GM12878 (cell line): ENCODE data around the gene PSAPL1. TPM values are rescaled to one million over a fixed set of nuclear protein-coding genes. Genes with fewer than 3 reads are reported as not detected.

Experiments used
- ATAC-seq: fragments of 200-7000 bp; cut with Tn5 transposase; 3 replicates; pipeline ENCODE4 v1.9.1; 2020; ENCODE audit warnings: mild to moderate bottlenecking, moderate library complexity
- BruUV-seq: library from RNA; stranded (reverse); fragments of 400-500 nt; replicated peaks from 2 replicates; lab custom pipeline; 2021; lab: Mats Ljungman, UMichigan
- CTCF ChIA-PET: fragments of 300-600 bp; sonication (Branson Sonifier 250); formaldehyde crosslinking; extraction: SDS; loops from one replicate; lab custom pipeline; 2021; ENCODE audit warnings: inconsistent platforms; lab: Yijun Ruan, JAX
- POLR2A ChIA-PET: fragments of 350-600 bp; formaldehyde crosslinking; extraction: SDS; loops from one replicate; lab custom pipeline; 2021; ENCODE audit warnings: inconsistent platforms; lab: Charles Lee
- RAD21 ChIA-PET: fragments of 300-600 bp; sonication (Branson Sonifier 250); formaldehyde crosslinking; loops from one replicate; lab custom pipeline; 2023; ENCODE audit warnings: antibody characterized with exemption; ENCODE audit not compliant: unreplicated experiment; lab: Charles Lee
- SMC1A ChIA-PET: fragments of 300-600 bp; sonication (Branson Sonifier 250); formaldehyde crosslinking; loops from one replicate; lab custom pipeline; 2023; ENCODE audit not compliant: unreplicated experiment, uncharacterized antibody; lab: Charles Lee
- DNase-seq: peaks from one replicate; pipeline ENCODE4 v3.0.0-alpha.2; 2011; ENCODE audit warnings: low read depth, low spot score
- FAIRE-seq: peaks from 3 replicates; lab custom pipeline; 2011; peaks lifted over from hg19 to GRCh38; lab: Jason Lieb, UNC
- H2AFZ ChIP-seq: 2 replicates; pipeline ENCODE4 v1.6.0; 2011; ENCODE audit warnings: low read depth, low read length, control low read depth; ENCODE audit not compliant: control insufficient read depth
- H3K27ac ChIP-seq: 2 replicates; pipeline ENCODE4 v1.5.1; 2011; ENCODE audit warnings: control low read depth; ENCODE audit not compliant: control insufficient read depth, insufficient read depth
- H3K27me3 ChIP-seq, 2 experiments: replicated peaks in 1 of 2; 2 replicates each; pipeline versions ENCODE4 v1.6.0 to v1.6.1; 2011; ENCODE audit warnings: low read length in 1 of 2; ENCODE audit not compliant: control insufficient read depth in 2 of 2, insufficient read depth in 2 of 2
- H3K36me3 ChIP-seq, 2 experiments: 2 replicates each; pipeline ENCODE4 v1.5.1; 2011; ENCODE audit warnings: low read length in 1 of 2; ENCODE audit not compliant: control insufficient read depth in 2 of 2, insufficient read depth in 2 of 2
- H3K4me1 ChIP-seq: 2 replicates; pipeline ENCODE4 v1.6.1; 2011; ENCODE audit warnings: mild to moderate bottlenecking, low read length, moderate library complexity, mixed read lengths; ENCODE audit not compliant: control insufficient read depth, insufficient read depth
- H3K4me2 ChIP-seq: 2 replicates; pipeline ENCODE4 v1.6.0; 2011; ENCODE audit warnings: control low read depth; ENCODE audit not compliant: control insufficient read depth, insufficient read depth
- H3K4me3 ChIP-seq: fragments of 200-600 bp; sonication (generic); 2 replicates; pipeline ENCODE4 v1.5.1; 2016
- H3K79me2 ChIP-seq: 2 replicates; pipeline ENCODE4 v1.6.0; 2011; ENCODE audit warnings: low read length; ENCODE audit not compliant: control insufficient read depth, insufficient read depth
- H3K9ac ChIP-seq: 2 replicates; pipeline ENCODE4 v1.8.0; 2011; ENCODE audit warnings: low read length, control low read depth, mixed read lengths; ENCODE audit not compliant: control insufficient read depth, insufficient read depth
- H3K9me3 ChIP-seq: replicated peaks from 3 replicates; pipeline ENCODE4 v1.5.1; 2011; ENCODE audit warnings: mild to moderate bottlenecking, low read length; ENCODE audit not compliant: control insufficient read depth, insufficient read depth
- H4K20me1 ChIP-seq: 2 replicates; pipeline ENCODE4 v1.6.0; 2011; ENCODE audit not compliant: control insufficient read depth, insufficient read depth
- CBX5 ChIP-seq: sonication (generic); IDR thresholded peaks from 2 replicates; pipeline ENCODE4 v1.6.1; 2016; ENCODE audit warnings: low read depth, moderate library complexity, mild to moderate bottlenecking, inconsistent platforms
- CUX1 ChIP-seq: IDR thresholded peaks from 2 replicates; pipeline ENCODE4 v1.6.1; 2012; ENCODE audit warnings: improper control_type of control experiment, low read depth, low read length; ENCODE audit not compliant: insufficient replicate concordance
- RUNX3 ChIP-seq: IDR thresholded peaks from 2 replicates; pipeline ENCODE4 v1.6.1; 2012; ENCODE audit warnings: low read length, inconsistent platforms
- ZNF24 ChIP-seq: fragments of 450-650 bp; IDR thresholded peaks from 2 replicates; pipeline ENCODE4 v1.6.1; 2017; ENCODE audit warnings: antibody characterized with exemption, mild to moderate bottlenecking
- WGBS: methylation state at CpG from one replicate; pipeline ENCODE4 v1.1.6; 2016; ENCODE audit warnings: low lambda C conversion rate; ENCODE audit not compliant: insufficient replicate concordance, insufficient coverage; ENCODE audit errors: missing lambda C conversion rate; 5-methylcytosine and 5-hydroxymethylcytosine counted together
- in situ Hi-C: fragments of 300-500 bp; cut with MboI; formaldehyde crosslinking; loops from 9 replicates; pipeline ENCODE4 v1.14.3; 2018; ENCODE audit warnings: mixed read lengths
- intact Hi-C: fragments of 100-400 bp; cut with micrococcal nuclease; formaldehyde crosslinking; loops from one replicate; pipeline ENCODE4 v1.14.2; 2022; ENCODE audit not compliant: unreplicated experiment
- polyA plus RNA-seq, 11 experiments: library from polyadenylated mRNA; depleted of rRNA in 4 of 11; unstranded in 6 of 11; stranded (reverse) in 5 of 11; fragments of >200 nt; fragmentation: Nextera tagmentation in 4 of 11; fragmentation: Illumina TruSeq in 1 of 11; extraction: Ambion mirVana in 4 of 11; extraction: Trizol in 1 of 11; gene quantifications; 1 replicate in 1 of 11; 2 replicates in 10 of 11; pipeline versions ENCODE4 v1.2.1 to v1.2.3, GENCODE V29; 2011 to 2016; ENCODE audit warnings: inconsistent platforms in 2 of 11, missing spikeins in 2 of 11, low read depth in 1 of 11
- total RNA-seq, 4 experiments: library from RNA; depleted of rRNA in 3 of 4; stranded (reverse); fragments of >200 nt in 3 of 4; fragmentation: Illumina TruSeq in 1 of 4; extraction: Trizol in 1 of 4; gene quantifications; 2 replicates each; pipeline versions ENCODE4 v1.2.1 to v1.2.3, GENCODE V29; 2013 to 2021
- TF ChIP-seq, protein P1 (sequence below): fragments of 450-650 bp; IDR thresholded peaks from 2 replicates; pipeline ENCODE4 v1.6.1; 2017; ENCODE audit warnings: borderline replicate concordance

PSAPL1 gene
- total and polyA plus RNA-seq, 10 of the 15 experiments (the other 5 are each of a cell fraction or from before 2014, with no cell fraction given): not detected

DNA sequence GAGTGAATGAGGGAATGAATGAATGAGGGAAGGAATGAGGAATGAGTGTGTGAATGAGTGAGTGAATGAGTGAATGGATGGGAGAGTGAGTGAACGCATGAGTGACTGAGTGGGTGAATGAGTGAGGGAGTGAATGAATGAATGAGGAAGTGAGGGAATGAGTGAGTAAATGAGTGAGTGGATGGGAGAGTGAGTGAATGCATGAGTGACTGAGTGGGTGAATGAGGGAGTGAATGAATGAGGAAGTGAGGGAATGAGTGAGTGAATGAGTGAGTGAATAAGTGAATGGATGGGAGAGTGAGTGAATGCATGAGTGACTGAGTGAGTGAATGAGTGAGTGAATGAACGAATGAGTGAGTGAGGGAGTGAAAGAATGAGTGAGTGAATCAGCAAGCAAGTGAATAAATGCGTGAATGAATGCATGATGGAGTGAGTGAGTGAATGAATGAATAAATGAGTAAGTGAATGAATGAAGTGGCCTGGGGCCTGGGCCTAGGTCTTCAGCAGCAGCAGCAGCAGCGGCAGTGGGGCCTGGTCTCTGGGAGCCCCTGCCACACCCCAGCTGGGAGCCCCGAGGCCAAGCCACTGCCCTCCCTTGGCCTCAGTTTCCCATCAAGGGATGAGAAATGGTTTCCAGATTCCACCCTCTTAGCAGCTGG is 16.2 kb upstream of the PSAPL1 start:
- Histone ChIP-seq H3K27ac (no peak overlapping the region), H4K20me1 (no peaks in the 10 kb centered on the region), H3K36me3 (no peaks in the 10 kb centered on the region), H3K9me3 (no peaks in the 10 kb centered on the region; the same call in 2 of the 3 replicates), H3K4me3 (no peak overlapping the region), H3K4me2 (no peak overlapping the region), H3K79me2 (no peaks in the 10 kb centered on the region), H3K9ac (no peak overlapping the region), H3K4me1 (no peaks in the 10 kb centered on the region), H3K27me3 (no peaks in the 10 kb centered on the region), H2AFZ (no peak overlapping the region)
- intact Hi-C loops: no loop called here
- WGBS: 26% methylated on average over 5 of the region's 5 CpGs
- TF ChIP-seq RUNX3 (no peak), CUX1 (no peak), ZNF24 (peak; percentile 74; the same call in 1 of the 2 replicates), CBX5 (no peak)
- TF ChIP-seq, protein P1, sequence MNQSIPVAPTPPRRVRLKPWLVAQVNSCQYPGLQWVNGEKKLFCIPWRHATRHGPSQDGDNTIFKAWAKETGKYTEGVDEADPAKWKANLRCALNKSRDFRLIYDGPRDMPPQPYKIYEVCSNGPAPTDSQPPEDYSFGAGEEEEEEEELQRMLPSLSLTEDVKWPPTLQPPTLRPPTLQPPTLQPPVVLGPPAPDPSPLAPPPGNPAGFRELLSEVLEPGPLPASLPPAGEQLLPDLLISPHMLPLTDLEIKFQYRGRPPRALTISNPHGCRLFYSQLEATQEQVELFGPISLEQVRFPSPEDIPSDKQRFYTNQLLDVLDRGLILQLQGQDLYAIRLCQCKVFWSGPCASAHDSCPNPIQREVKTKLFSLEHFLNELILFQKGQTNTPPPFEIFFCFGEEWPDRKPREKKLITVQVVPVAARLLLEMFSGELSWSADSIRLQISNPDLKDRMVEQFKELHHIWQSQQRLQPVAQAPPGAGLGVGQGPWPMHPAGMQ: no peak
- ChIA-PET SMC1A (no interaction called here), RAD21 (no interaction called here), CTCF (no interaction called here), POLR2A (no interaction called here)
- BruUV-seq: no TSS peak
- ATAC-seq: no peak
- no peak for DNase-seq
- FAIRE-seq: no peak
- in situ Hi-C loops: no loop called here
